ENCODE data around the gene DDX46. TPM values are rescaled to one million over a fixed set of nuclear protein-coding genes. Genes with fewer than 3 reads are reported as not detected.

The DDX46 gene
- polyA plus RNA-seq, 1 donor from 2014 or later: 24.2 TPM

Other genes starting within 250 kb of the DDX46 start
- 46.7 TPM for gene JADE2, start 233.1 kb upstream of the DDX46 start, polyA plus RNA-seq
- gene SAR1B, start 126.0 kb upstream of the DDX46 start, polyA plus RNA-seq: 29.0 TPM
- gene SEC24A, start 110.0 kb upstream of the DDX46 start, polyA plus RNA-seq: 9.1 TPM
- 37.0 TPM for gene CAMLG, start 20.2 kb upstream of the DDX46 start, polyA plus RNA-seq
- 9.4 TPM for gene C5orf24, start 87.2 kb downstream of the DDX46 start, polyA plus RNA-seq
- 14.2 TPM for gene TXNDC15, start 115.6 kb downstream of the DDX46 start, polyA plus RNA-seq
- 13.9 TPM for gene PCBD2, start 146.4 kb downstream of the DDX46 start, polyA plus RNA-seq
- gene CATSPER3, start 209.1 kb downstream of the DDX46 start, polyA plus RNA-seq: not detected

All from IgD-negative memory B cell (primary cell).